Gastrocnemius medialis (tissue), 4 donors: Measurements from ENCODE around the gene ZBTB17.

Experiments used
- POLR2A ChIP-seq, 2 donors: fragments of 450-650 bp; IDR thresholded peaks; one replicate each; pipeline ENCODE4 v1.6.1; 2017; ENCODE audit warnings: antibody characterized with exemption in 2 of 2, mild to moderate bottlenecking in 2 of 2, moderate library complexity in 2 of 2
- TF ChIP-seq, protein P1 (sequence below), 5 experiments: fragments of 450-650 bp in 3 of 5; fragments of 200-600 bp in 2 of 5; sonication (generic) in 2 of 5; IDR thresholded peaks in 4 of 5; conservative IDR thresholded peaks in 1 of 5; 1 replicate in 4 of 5; 2 replicates in 1 of 5; pipeline ENCODE4 v1.5.1; 2016 to 2019; ENCODE audit warnings: antibody characterized with exemption in 5 of 5, mild to moderate bottlenecking in 3 of 5, moderate library complexity in 3 of 5

DNA sequence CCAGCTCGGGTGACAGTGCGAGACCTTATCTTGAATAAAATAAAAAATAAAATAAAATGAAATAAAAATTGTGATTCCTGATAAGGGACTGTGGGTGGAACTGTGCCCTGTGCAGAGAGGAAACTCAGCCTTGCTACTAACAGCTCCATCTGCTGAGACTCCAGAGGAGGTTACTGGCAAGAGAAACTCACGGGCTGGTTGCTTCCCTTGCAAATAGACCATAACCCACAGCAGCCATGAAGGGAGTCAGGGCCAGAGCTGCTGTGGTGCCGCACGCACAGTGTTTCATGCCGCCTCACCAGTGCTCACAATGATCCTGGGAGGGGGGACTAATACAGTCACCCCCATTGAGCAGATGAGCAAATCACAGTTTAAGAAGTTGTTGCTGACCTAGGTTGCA, 13.7 kb downstream of the ZBTB17 start:
- no peak for TF ChIP-seq POLR2A (IDR thresholded peaks at IDR 0.05)
- TF ChIP-seq, protein P1, sequence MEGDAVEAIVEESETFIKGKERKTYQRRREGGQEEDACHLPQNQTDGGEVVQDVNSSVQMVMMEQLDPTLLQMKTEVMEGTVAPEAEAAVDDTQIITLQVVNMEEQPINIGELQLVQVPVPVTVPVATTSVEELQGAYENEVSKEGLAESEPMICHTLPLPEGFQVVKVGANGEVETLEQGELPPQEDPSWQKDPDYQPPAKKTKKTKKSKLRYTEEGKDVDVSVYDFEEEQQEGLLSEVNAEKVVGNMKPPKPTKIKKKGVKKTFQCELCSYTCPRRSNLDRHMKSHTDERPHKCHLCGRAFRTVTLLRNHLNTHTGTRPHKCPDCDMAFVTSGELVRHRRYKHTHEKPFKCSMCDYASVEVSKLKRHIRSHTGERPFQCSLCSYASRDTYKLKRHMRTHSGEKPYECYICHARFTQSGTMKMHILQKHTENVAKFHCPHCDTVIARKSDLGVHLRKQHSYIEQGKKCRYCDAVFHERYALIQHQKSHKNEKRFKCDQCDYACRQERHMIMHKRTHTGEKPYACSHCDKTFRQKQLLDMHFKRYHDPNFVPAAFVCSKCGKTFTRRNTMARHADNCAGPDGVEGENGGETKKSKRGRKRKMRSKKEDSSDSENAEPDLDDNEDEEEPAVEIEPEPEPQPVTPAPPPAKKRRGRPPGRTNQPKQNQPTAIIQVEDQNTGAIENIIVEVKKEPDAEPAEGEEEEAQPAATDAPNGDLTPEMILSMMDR (IDR thresholded peaks at IDR 0.05 in 4 of 5, conservative IDR thresholded peaks at IDR 0.05 in 1 of 5): no peak
